GM06990 (cell line): ENCODE results near the gene PHYHD1.

Experiments
- DNase-seq: peaks from one replicate; pipeline ENCODE4 v3.0.0-alpha.2; 2011; ENCODE audit not compliant: insufficient read length; ENCODE audit errors: extremely low read depth
- H3K27me3 ChIP-seq: replicated peaks from 2 replicates; pipeline ENCODE4 v1.6.0; 2011; ENCODE audit warnings: low read length; ENCODE audit not compliant: control insufficient read depth, insufficient read depth
- H3K36me3 ChIP-seq: 2 replicates; pipeline ENCODE4 v1.5.1; 2011; ENCODE audit warnings: low read length; ENCODE audit not compliant: control insufficient read depth, insufficient read depth
- H3K4me3 ChIP-seq: replicated peaks from 2 replicates; pipeline ENCODE4 v1.5.1; 2011; ENCODE audit warnings: low read depth, mild to moderate bottlenecking, control low read depth, low read length
- CTCF ChIP-seq: IDR thresholded peaks from 2 replicates; pipeline ENCODE4 v1.5.1; 2011; ENCODE audit warnings: low read length, control low read depth, mild to moderate bottlenecking, inconsistent platforms; ENCODE audit not compliant: insufficient read depth, poor library complexity, severe bottlenecking

The PHYHD1 gene

GRCh38 chr9:128913048-128913900 lies 7.5 kb upstream of the PHYHD1 start:
- H3K4me3 ChIP-seq: no peak overlapping the region
- TF ChIP-seq CTCF: no peak
- DNase-seq: no peak
- H3K27me3 ChIP-seq: no peaks in the 10 kb centered on the region
- H3K36me3 ChIP-seq: peaks cover 23% of the 10 kb centered on the region

- DNase-seq: no peak
- Histone ChIP-seq H3K4me3 (no peak overlapping the region), H3K36me3 (peaks cover 16% of the 10 kb centered on the region), H3K27me3 (no peaks in the 10 kb centered on the region)
- TF ChIP-seq CTCF: no peak
These were observed 6.6 kb upstream of the PHYHD1 start for GRCh38 chr9:128913995-128914772.

GRCh38 chr9:128916204-128916603 lies 4.6 kb upstream of the PHYHD1 start:
- no peaks in the 10 kb centered on the region for H3K27me3 ChIP-seq
- H3K4me3 ChIP-seq: no peak overlapping the region
- no peak for TF ChIP-seq CTCF
- no peak for DNase-seq
- H3K36me3 ChIP-seq: peaks cover 11% of the 10 kb centered on the region

GRCh38 chr9:128916745-128917144 lies 4.0 kb upstream of the PHYHD1 start:
- Histone ChIP-seq H3K4me3 (no peak overlapping the region), H3K36me3 (peaks cover 11% of the 10 kb centered on the region), H3K27me3 (no peaks in the 10 kb centered on the region)
- TF ChIP-seq CTCF: no peak
- no peak for DNase-seq

- DNase-seq: no peak
- no peak for TF ChIP-seq CTCF
- Histone ChIP-seq H3K27me3 (no peaks in the 10 kb centered on the region), H3K36me3 (peaks cover 11% of the 10 kb centered on the region), H3K4me3 (no peak overlapping the region)
These were observed 3.5 kb upstream of the PHYHD1 start for GRCh38 chr9:128917151-128917849.
